Mucosa of descending colon (tissue), 3 donors: ENCODE data around the gene CD209. TPM values are rescaled to one million over a fixed set of nuclear protein-coding genes. Genes with fewer than 3 reads are reported as not detected.
"Not testable (repeated sequence)": the region's sequence is repeated elsewhere in the genome, so short reads cannot be mapped to it uniquely, and the experiment has no call there.

Experiments used
- ATAC-seq: fragments of 200-7000 bp; cut with Tn5 transposase; one replicate; pipeline ENCODE4 v1.9.1; 2020; ENCODE audit warnings: mild to moderate bottlenecking, moderate library complexity
- DNase-seq, 3 donors: peaks; one replicate each; pipeline ENCODE4 v3.0.0-alpha.2; 2020
- H3K36me3 ChIP-seq: fragments of 200-600 bp; one replicate; pipeline ENCODE4 v1.8.0; 2021; ENCODE audit warnings: low read depth, mild to moderate bottlenecking
- H3K4me1 ChIP-seq: fragments of 200-600 bp; one replicate; pipeline ENCODE4 v1.8.0; 2021; ENCODE audit warnings: low read depth, mild to moderate bottlenecking
- H3K4me3 ChIP-seq: fragments of 200-600 bp; one replicate; pipeline ENCODE4 v1.8.0; 2021; ENCODE audit warnings: mild to moderate bottlenecking
- H3K9me3 ChIP-seq: fragments of 200-600 bp; one replicate; pipeline ENCODE4 v1.8.0; 2021; ENCODE audit warnings: mild to moderate bottlenecking
- intact Hi-C, 2 donors: fragments of 100-400 bp; cut with DNase I in 1 of 2; cut with micrococcal nuclease in 1 of 2; formaldehyde crosslinking; loops; one replicate each; pipeline versions ENCODE4 v1.11.0 to v1.11.1; 2022; cut with DNase I, micrococcal nuclease
- total RNA-seq, 3 donors: library from RNA; stranded (reverse); fragmentation: NEBNext Ultra II Directional in 2 of 3; extraction: Animal tissue kit (Norgen Biotek cat#: 25700) in 2 of 3; gene quantifications; one replicate each; pipeline versions ENCODE4 v1.2.1 to v1.2.4, GENCODE V29; 2021 to 2023
- TF ChIP-seq, protein P1 (sequence below): fragments of 200-600 bp; IDR thresholded peaks from one replicate; pipeline ENCODE4 v1.8.0; 2022; ENCODE audit warnings: antibody characterized with exemption, mild to moderate bottlenecking
- donor health status: DM: no; HTN: no; CAD: no; lungs with moderate emphysema.
- donor health status: DM: no; HTN: no; CAD: no.
- donor health status: DM: no; HTN: yes; CAD: no.

The CD209 gene
- total RNA-seq, 3 donors from 2014 or later = 4.1 to 17.7 (median 17.2) TPM

DNA sequence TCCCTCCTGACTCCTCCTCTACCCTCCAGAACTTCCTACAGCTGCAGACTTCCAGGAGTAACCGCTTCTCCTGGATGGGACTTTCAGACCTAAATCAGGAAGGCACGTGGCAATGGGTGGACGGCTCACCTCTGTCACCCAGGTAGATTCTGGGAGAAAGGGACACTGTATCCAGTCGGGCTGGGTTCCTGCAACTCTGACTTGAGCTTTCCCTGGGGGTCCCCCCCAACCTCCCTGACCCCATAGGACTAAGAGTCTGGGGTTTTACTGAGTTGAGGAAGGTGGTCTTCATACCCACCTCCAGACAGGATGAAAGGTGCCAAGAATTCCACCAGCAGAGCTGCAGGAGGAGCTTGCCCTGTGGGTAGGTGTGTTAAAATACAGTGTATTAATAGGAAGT lies 20.2 kb upstream of the CD209 start:
- no peak for DNase-seq
- intact Hi-C loops = no loop called here
- Histone ChIP-seq H3K9me3 (no peaks in the 10 kb centered on the region), H3K4me3 (no peak overlapping the region), H3K4me1 (no peaks in the 10 kb centered on the region), H3K36me3 (no peaks in the 10 kb centered on the region)
- TF ChIP-seq, protein P1, sequence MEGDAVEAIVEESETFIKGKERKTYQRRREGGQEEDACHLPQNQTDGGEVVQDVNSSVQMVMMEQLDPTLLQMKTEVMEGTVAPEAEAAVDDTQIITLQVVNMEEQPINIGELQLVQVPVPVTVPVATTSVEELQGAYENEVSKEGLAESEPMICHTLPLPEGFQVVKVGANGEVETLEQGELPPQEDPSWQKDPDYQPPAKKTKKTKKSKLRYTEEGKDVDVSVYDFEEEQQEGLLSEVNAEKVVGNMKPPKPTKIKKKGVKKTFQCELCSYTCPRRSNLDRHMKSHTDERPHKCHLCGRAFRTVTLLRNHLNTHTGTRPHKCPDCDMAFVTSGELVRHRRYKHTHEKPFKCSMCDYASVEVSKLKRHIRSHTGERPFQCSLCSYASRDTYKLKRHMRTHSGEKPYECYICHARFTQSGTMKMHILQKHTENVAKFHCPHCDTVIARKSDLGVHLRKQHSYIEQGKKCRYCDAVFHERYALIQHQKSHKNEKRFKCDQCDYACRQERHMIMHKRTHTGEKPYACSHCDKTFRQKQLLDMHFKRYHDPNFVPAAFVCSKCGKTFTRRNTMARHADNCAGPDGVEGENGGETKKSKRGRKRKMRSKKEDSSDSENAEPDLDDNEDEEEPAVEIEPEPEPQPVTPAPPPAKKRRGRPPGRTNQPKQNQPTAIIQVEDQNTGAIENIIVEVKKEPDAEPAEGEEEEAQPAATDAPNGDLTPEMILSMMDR = no peak
- ATAC-seq = no peak

DNA sequence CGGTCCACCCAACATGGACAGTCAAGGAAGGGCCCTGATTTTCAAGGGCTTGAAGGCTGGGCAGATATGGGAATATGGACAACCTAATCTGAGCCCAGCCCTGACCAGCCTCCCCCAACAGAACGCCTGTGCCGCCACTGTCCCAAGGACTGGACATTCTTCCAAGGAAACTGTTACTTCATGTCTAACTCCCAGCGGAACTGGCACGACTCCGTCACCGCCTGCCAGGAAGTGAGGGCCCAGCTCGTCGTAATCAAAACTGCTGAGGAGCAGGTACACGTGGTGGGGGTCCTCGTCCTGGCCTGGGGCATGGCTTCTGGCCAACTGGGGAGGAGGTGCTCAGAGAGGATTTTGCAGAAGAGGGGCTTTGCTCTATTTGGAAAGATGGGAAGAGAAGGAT lies 19.2 kb upstream of the CD209 start:
- H3K4me1 ChIP-seq = no peaks in the 10 kb centered on the region
- H3K36me3 ChIP-seq = no peaks in the 10 kb centered on the region
- H3K9me3 ChIP-seq = no peaks in the 10 kb centered on the region
- intact Hi-C loops = no loop called here
- H3K4me3 ChIP-seq = no peak overlapping the region
- DNase-seq (no peak), ATAC-seq (no peak)
- TF ChIP-seq, protein P1 = no peak

DNA sequence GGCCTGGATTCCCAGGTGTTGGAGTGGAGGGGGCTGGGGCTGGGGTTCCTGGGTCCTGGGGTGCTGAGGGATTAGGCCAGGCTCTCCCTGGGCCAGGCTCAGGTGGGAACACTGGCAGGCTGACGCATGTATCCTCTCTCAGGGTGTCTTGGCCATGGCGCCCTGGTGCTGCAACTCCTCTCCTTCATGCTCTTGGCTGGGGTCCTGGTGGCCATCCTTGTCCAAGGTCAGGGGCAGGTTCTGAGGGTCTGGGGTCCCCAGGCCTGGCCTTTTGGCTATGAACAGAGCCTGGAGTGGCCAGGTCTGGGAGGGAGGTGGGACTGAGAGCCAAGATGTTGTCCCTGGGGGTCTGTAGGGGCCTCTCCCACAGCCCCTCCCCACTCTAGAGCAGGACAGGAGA lies 17.7 kb upstream of the CD209 start:
- ATAC-seq, DNase-seq, H3K4me1 ChIP-seq, intact Hi-C loops, H3K4me3 ChIP-seq, H3K9me3 ChIP-seq, H3K36me3 ChIP-seq: not testable (repeated sequence)

DNA sequence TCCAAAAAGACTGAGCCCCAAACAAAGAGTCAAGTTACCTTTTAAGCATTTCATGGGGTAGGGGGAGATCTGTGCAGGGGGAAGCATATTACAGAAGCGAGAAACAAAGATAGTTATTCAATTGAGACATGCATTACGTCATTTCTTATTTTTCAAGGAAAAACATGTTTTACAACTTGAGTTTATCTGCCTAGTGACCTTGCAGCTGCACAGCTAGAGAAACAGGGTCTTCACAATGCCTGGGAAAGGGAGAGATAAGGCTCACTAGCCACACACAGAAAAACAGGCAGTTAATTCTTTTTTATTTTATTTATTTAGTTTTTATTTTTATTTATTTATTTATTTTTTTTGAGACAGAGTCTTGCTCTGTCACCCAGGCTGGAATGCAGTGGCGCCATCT lies 16.8 kb upstream of the CD209 start:
- H3K36me3 ChIP-seq, DNase-seq, H3K9me3 ChIP-seq, H3K4me3 ChIP-seq, ATAC-seq, intact Hi-C loops, H3K4me1 ChIP-seq: not testable (repeated sequence)

DNA sequence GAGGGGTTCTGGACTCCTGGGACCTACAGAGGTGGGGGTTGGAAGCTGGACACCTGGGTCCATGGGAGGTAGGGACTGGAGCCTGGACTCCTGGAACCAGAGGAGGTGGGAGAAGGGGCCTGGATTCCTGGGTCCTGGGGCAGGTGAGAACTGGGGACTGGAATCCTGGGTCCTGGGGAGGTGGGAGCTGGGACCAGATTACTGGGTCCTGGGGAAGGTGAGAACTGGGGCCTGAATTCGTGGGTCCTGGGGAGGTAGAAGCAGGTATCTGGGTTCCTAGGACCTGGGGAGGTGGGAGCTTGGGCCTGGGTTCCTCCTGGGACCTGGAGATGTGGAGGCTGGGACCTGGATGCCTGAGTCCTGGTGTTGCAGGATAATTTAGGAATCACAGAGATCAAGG lies 16.4 kb upstream of the CD209 start:
- DNase-seq (no peak), ATAC-seq (no peak)
- peaks cover 3% of the 10 kb centered on the region for H3K9me3 ChIP-seq
- no peak overlapping the region for H3K4me3 ChIP-seq
- H3K36me3 ChIP-seq = no peaks in the 10 kb centered on the region
- intact Hi-C loops = no loop called here
- TF ChIP-seq, protein P1 = no peak
- H3K4me1 ChIP-seq = no peaks in the 10 kb centered on the region

DNA sequence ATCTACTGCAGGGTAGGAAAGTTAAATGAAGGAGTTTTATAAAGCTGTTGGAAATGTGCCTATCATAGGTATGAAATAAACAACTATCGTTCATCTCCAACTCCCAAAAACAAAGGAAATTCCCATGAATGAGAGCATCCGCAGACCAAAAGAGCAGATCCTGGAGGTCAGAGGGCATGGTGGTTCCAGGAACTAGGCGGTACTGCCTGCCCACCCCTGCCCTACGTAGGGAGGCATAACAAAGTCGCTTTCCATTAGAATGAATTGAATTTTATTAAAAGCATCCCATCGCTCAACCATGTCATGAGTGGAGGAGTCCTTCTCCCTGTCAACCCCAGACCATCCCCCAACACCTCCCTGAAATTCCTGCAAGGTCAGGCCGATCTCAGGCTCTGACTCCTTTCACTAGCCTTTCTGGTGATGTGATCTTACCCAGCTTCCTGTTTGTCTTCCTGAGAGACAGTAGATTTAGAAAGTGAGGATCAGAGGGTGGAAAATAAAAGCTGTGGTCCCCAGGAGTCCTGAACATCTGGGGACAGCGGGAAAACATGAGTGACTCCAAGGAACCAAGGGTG lies 15.5 kb upstream of the CD209 start, which contains the start of gene CLEC4M:
Gene CLEC4M (plus strand): TSS at position 525 of the 575 bp plus-strand sequence. CDS start 24 bp downstream, at position 549.
- TF ChIP-seq, protein P1 = no peak
- Histone ChIP-seq H3K4me3 (no peak within 1 kb of the TSS), H3K36me3 (no peaks in the 10 kb centered on the region), H3K9me3 (peaks cover 12% of the 10 kb centered on the region), H3K4me1 (no peaks in the 10 kb centered on the region)
- no peak for ATAC-seq
- no peak for DNase-seq
- intact Hi-C loops = no loop called here

DNA sequence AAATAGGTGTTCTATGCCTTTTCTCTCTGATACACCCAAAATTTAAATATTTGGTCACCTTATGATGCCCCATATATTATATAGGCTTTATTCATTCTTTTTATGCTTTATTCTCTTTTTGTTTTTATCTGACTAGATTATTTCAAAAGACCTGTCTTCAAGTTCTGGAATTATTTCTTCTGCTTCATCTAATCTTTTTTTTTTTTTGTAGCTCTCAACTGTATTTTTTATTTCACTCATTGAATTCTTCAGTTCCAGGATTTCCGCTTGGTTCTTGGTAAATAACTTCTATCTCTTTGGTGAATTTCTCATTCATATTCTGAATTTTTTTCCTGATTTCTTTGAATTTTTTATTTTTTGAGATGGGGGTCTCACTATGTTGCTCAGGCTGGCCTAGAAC lies 11.8 kb upstream of the CD209 start:
- intact Hi-C loops = no loop called here
- ATAC-seq = no peak
- Histone ChIP-seq H3K4me3 (no peak overlapping the region), H3K4me1 (no peaks in the 10 kb centered on the region), H3K9me3 (peaks cover 28% of the 10 kb centered on the region), H3K36me3 (no peaks in the 10 kb centered on the region)
- DNase-seq = no peak
- TF ChIP-seq, protein P1 = no peak
